Osteocyte (in vitro differentiated cells): ENCODE results near the gene JAZF1. TPM values are rescaled to one million over a fixed set of nuclear protein-coding genes. Genes with fewer than 3 reads are reported as not detected.

Source experiments
- DNase-seq: peaks from one replicate; pipeline ENCODE4 v3.0.0; 2021; ENCODE audit warnings: mixed read lengths; ENCODE audit not compliant: unreplicated experiment; ENCODE audit errors: extremely low spot score
- H3K27ac Mint-ChIP-seq: one replicate; pipeline ENCODE4 v1.8.0; 2021; ENCODE audit warnings: mild to moderate bottlenecking, mixed read lengths; ENCODE audit not compliant: unreplicated experiment
- H3K27me3 Mint-ChIP-seq: one replicate; pipeline ENCODE4 v1.8.0; 2021; ENCODE audit warnings: mixed read lengths; ENCODE audit not compliant: unreplicated experiment
- H3K36me3 Mint-ChIP-seq: one replicate; pipeline ENCODE4 v1.8.0; 2021; ENCODE audit warnings: mixed read lengths; ENCODE audit not compliant: unreplicated experiment
- H3K4me1 Mint-ChIP-seq: one replicate; pipeline ENCODE4 v1.8.0; 2021; ENCODE audit warnings: mixed read lengths; ENCODE audit not compliant: unreplicated experiment
- H3K4me3 Mint-ChIP-seq: one replicate; pipeline ENCODE4 v1.8.0; 2021; ENCODE audit warnings: mild to moderate bottlenecking, moderate library complexity, mixed read lengths; ENCODE audit not compliant: unreplicated experiment
- H3K9me3 Mint-ChIP-seq: one replicate; pipeline ENCODE4 v1.8.0; 2021; ENCODE audit warnings: mixed read lengths; ENCODE audit not compliant: unreplicated experiment
- long read RNA-seq: library from polyadenylated mRNA; unstranded; transcript quantifications from one replicate; pipeline ENCODE4 v2.0.0, GENCODE V29; 2021
- total RNA-seq: library from RNA; stranded (reverse); gene quantifications from 2 replicates; pipeline ENCODE4 v1.2.1, GENCODE V29; 2021
- TF ChIP-seq, protein P1 (sequence below): fragments of 200-600 bp; sonication (generic); IDR thresholded peaks from 2 replicates; pipeline ENCODE4 v1.5.0; 2021; ENCODE audit warnings: antibody characterized with exemption, mild to moderate bottlenecking, moderate library complexity

JAZF1 gene
- 17.2 and 19.8 TPM in 2 replicates for total RNA-seq
- long read RNA-seq, transcript JAZF1-201 (5 exons, 3,125 nt), result major isoform, 12 of 18 reads
- long read RNA-seq, partial matches to known transcripts, result 2 of 18 reads
- long read RNA-seq, other reads (novel, unspliced or antisense), result 4 of 18 reads

DNA sequence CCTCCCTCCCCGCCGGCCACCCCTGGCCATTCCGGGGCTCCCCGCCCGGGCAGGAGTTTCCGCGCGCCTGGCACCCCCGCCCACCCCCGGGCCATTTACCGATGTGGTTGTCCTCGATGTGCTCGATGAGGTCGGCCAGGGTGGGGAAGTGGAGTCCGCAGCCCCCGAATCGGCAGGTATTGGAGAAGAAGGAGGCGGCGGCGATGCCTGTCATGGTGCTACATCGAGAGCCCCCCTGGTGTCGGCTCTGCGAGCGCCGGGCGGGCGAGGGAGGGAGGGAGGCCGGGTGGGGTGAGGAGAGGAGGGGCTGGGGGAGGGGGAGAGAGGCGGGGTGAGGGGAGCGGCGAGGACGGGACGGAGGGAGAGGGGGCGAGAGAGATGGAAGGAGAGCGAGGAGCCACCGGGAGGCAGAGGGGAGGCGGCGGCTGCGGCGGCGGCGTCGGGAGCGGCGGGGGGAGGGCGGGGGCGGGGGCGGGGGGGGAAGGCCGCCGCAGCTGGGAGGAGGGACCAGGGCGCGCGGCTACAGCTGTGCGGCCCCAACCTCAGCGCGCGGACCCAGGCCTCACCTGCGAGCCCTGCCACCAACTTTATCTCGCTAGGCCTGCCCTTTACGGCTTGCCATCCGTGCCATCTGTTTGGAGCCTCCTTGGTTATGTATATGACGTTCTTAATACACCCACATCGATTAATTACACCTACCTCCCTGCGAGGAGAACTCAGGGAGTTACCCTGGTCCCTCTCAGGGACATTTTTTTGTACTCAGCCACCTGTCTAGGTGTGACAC is at the start of gene JAZF1:
Gene JAZF1, minus strand, starts transcription at position 432 of the 784 bp plus-strand sequence.
- peak within 1 kb of the TSS; percentile 75 for H3K4me3 Mint-ChIP-seq
- H3K4me1 Mint-ChIP-seq, result peaks cover 21% of the 10 kb centered on the region
- no peaks in the 10 kb centered on the region for H3K9me3 Mint-ChIP-seq
- H3K27me3 Mint-ChIP-seq, result no peaks in the 10 kb centered on the region
- no peaks in the 10 kb centered on the region for H3K36me3 Mint-ChIP-seq
- TF ChIP-seq, protein P1, sequence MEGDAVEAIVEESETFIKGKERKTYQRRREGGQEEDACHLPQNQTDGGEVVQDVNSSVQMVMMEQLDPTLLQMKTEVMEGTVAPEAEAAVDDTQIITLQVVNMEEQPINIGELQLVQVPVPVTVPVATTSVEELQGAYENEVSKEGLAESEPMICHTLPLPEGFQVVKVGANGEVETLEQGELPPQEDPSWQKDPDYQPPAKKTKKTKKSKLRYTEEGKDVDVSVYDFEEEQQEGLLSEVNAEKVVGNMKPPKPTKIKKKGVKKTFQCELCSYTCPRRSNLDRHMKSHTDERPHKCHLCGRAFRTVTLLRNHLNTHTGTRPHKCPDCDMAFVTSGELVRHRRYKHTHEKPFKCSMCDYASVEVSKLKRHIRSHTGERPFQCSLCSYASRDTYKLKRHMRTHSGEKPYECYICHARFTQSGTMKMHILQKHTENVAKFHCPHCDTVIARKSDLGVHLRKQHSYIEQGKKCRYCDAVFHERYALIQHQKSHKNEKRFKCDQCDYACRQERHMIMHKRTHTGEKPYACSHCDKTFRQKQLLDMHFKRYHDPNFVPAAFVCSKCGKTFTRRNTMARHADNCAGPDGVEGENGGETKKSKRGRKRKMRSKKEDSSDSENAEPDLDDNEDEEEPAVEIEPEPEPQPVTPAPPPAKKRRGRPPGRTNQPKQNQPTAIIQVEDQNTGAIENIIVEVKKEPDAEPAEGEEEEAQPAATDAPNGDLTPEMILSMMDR, result no peak
- H3K27ac Mint-ChIP-seq, result peak within 1 kb of the TSS; percentile 66
- peak; percentile 87 for DNase-seq

DNA sequence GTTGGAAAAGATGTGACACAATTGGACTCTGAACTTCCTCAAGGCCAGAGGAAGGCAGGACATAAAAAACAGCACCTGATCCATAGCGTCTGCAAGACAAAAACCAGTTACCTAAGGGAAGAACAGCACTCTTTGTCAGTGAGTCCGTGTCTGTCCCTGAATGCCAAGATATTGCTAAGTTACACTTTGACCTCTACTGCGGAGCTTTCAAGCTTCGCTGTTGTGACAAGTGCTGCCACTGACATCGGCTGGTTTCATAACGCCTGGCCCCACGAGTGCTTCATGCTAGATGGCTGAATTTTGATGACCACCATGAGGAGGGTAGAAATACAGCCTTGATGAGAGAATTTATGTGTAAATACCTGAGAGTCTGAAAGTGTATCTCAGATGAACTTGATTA is 49.7 kb upstream of the JAZF1 start:
- Mint-ChIP-seq H3K27ac (no peak overlapping the region), H3K4me1 (no peaks in the 10 kb centered on the region), H3K27me3 (peaks cover 2% of the 10 kb centered on the region), H3K4me3 (no peak overlapping the region), H3K36me3 (no peaks in the 10 kb centered on the region), H3K9me3 (no peaks in the 10 kb centered on the region)
- DNase-seq, result no peak
- TF ChIP-seq, protein P1, result no peak

GRCh38 chr7:28228396-28228795 is 47.8 kb upstream of the JAZF1 start:
- TF ChIP-seq, protein P1, result no peak
- no peaks in the 10 kb centered on the region for H3K4me1 Mint-ChIP-seq
- H3K9me3 Mint-ChIP-seq, result no peaks in the 10 kb centered on the region
- H3K27ac Mint-ChIP-seq, result no peak overlapping the region
- H3K36me3 Mint-ChIP-seq, result no peaks in the 10 kb centered on the region
- no peak for DNase-seq
- peaks cover 8% of the 10 kb centered on the region for H3K27me3 Mint-ChIP-seq
- H3K4me3 Mint-ChIP-seq, result no peak overlapping the region

DNA sequence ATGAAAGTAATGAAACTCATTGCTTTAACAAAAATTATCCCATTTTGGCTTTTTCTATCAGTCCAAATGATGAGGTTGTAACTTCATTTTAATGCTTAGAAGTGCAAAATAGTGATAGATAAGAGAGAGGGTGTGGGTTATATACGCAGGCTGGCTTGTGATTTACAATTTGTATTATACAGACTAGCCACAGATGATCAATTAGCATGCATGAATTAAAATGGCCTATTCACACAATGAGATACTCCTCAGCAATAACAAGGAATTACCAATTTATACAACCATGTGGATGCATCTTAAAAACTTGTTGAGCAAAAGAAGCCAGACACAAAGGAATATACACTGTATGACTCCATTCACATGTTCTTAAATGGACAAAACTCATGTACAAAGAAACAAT is 45.4 kb upstream of the JAZF1 start:
- Mint-ChIP-seq H3K27me3 (peaks cover 6% of the 10 kb centered on the region), H3K4me1 (no peaks in the 10 kb centered on the region), H3K36me3 (no peaks in the 10 kb centered on the region), H3K4me3 (no peak overlapping the region), H3K27ac (no peak overlapping the region), H3K9me3 (no peaks in the 10 kb centered on the region)
- no peak for DNase-seq
- TF ChIP-seq, protein P1, result no peak

- TF ChIP-seq, protein P1, result no peak
- no peaks in the 10 kb centered on the region for H3K36me3 Mint-ChIP-seq
- peaks cover 10% of the 10 kb centered on the region for H3K27me3 Mint-ChIP-seq
- no peaks in the 10 kb centered on the region for H3K9me3 Mint-ChIP-seq
- H3K4me1 Mint-ChIP-seq, result no peaks in the 10 kb centered on the region
- no peak overlapping the region for H3K27ac Mint-ChIP-seq
- no peak for DNase-seq
- H3K4me3 Mint-ChIP-seq, result no peak overlapping the region
These were observed 45.0 kb upstream of the JAZF1 start for GRCh38 chr7:28225576-28225975.
